DND-41 (cell line): ENCODE data around the gene TULP3.

Source experiments
- ATAC-seq: fragments of 200-7000 bp; cut with Tn5 transposase; 3 replicates; pipeline ENCODE4 v1.9.1; 2021; ENCODE audit warnings: low read depth; ENCODE audit not compliant: insufficient read depth
- DNase-seq: peaks from one replicate; pipeline ENCODE4 v3.0.0-alpha.2; 2020
- H2AFZ ChIP-seq: 2 replicates; pipeline ENCODE4 v1.6.0; 2012; ENCODE audit warnings: low read depth, low read length
- H3K27ac ChIP-seq: 2 replicates; pipeline ENCODE4 v1.5.1; 2012; ENCODE audit warnings: low read length, inconsistent platforms
- H3K27me3 ChIP-seq: fragments of 200-600 bp; sonication (generic); 2 replicates; pipeline ENCODE4 v1.6.0; 2012; ENCODE audit warnings: low read length, mild to moderate bottlenecking, inconsistent platforms; ENCODE audit not compliant: insufficient read depth, poor library complexity
- H3K36me3 ChIP-seq: 2 replicates; pipeline ENCODE4 v1.5.1; 2012; ENCODE audit warnings: low read length, inconsistent platforms; ENCODE audit not compliant: insufficient read depth
- H3K4me1 ChIP-seq: 2 replicates; pipeline ENCODE4 v1.5.1; 2012; ENCODE audit warnings: mild to moderate bottlenecking, low read length; ENCODE audit not compliant: insufficient read depth
- H3K4me2 ChIP-seq: 2 replicates; pipeline ENCODE4 v1.6.0; 2012; ENCODE audit warnings: mild to moderate bottlenecking, moderate library complexity, low read length, inconsistent platforms; ENCODE audit not compliant: insufficient read depth
- H3K4me3 ChIP-seq, 2 experiments: fragments of 200-600 bp in 1 of 2; shearing (Covaris generic) in 1 of 2; 2 replicates each; pipeline ENCODE4 v1.5.1; 2012 to 2016; ENCODE audit warnings: inconsistent platforms in 2 of 2, low read length in 2 of 2, mild to moderate bottlenecking in 2 of 2, low read depth in 1 of 2, moderate library complexity in 1 of 2
- H3K79me2 ChIP-seq: 2 replicates; pipeline ENCODE4 v1.6.0; 2012; ENCODE audit warnings: low read length, inconsistent platforms; ENCODE audit not compliant: insufficient read depth
- H3K9ac ChIP-seq: 2 replicates; pipeline ENCODE4 v1.6.0; 2012; ENCODE audit warnings: low read depth, mild to moderate bottlenecking, inconsistent platforms, low read length, moderate library complexity
- H3K9me3 ChIP-seq: 2 replicates; pipeline ENCODE4 v1.5.1; 2012; ENCODE audit warnings: low read length, moderate library complexity, mild to moderate bottlenecking, inconsistent platforms; ENCODE audit not compliant: insufficient read depth, severe bottlenecking
- H4K20me1 ChIP-seq: 2 replicates; pipeline ENCODE4 v1.6.0; 2012; ENCODE audit warnings: low read length; ENCODE audit not compliant: insufficient read depth
- EZH2 ChIP-seq: IDR thresholded peaks from 3 replicates; pipeline ENCODE4 v1.6.1; 2012; ENCODE audit warnings: borderline replicate concordance, low read depth, mild to moderate bottlenecking, moderate library complexity, low read length, inconsistent platforms; ENCODE audit not compliant: severe bottlenecking
- TF ChIP-seq, protein P1 (sequence below): IDR thresholded peaks from 2 replicates; pipeline ENCODE4 v1.5.1; 2012; ENCODE audit warnings: borderline replicate concordance, low read length, moderate library complexity, mild to moderate bottlenecking; ENCODE audit not compliant: poor library complexity, severe bottlenecking; ENCODE audit errors: extremely low read depth

The TULP3 gene

DNA sequence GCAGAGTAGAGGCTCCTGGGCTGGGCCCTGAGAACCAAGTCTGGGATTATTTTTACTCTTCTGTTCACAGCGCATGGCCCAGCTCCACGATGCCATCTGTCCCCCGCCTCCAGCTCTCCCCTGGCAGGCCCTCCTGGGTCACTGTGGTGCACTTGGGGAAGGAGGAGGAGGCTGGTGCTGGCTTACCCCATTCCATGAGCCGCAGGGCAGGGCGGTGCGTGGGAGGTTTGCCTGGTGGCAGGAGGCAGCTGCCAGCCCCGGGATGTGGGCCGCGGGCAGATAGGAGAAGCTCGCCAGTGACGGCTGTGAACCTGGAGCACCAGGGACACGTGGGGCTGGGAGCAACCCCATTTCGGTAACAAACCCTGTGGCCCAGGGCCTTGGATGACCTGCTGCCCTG, 91.7 kb downstream of the TULP3 start:
- H3K27me3 ChIP-seq, result peaks cover 10% of the 10 kb centered on the region
- ATAC-seq (no peak), DNase-seq (no peak)
- no peak overlapping the region for H3K27ac ChIP-seq
- H3K36me3 ChIP-seq, result no peaks in the 10 kb centered on the region
- H2AFZ ChIP-seq, result no peak overlapping the region
- no peaks in the 10 kb centered on the region; the same call in 1 of the 2 replicates for H4K20me1 ChIP-seq
- no peak overlapping the region for H3K9ac ChIP-seq
- no peak overlapping the region for H3K4me2 ChIP-seq
- H3K4me3 ChIP-seq, result no peak overlapping the region
- H3K9me3 ChIP-seq, result no peaks in the 10 kb centered on the region
- H3K4me1 ChIP-seq, result no peaks in the 10 kb centered on the region
- TF ChIP-seq, protein P1, sequence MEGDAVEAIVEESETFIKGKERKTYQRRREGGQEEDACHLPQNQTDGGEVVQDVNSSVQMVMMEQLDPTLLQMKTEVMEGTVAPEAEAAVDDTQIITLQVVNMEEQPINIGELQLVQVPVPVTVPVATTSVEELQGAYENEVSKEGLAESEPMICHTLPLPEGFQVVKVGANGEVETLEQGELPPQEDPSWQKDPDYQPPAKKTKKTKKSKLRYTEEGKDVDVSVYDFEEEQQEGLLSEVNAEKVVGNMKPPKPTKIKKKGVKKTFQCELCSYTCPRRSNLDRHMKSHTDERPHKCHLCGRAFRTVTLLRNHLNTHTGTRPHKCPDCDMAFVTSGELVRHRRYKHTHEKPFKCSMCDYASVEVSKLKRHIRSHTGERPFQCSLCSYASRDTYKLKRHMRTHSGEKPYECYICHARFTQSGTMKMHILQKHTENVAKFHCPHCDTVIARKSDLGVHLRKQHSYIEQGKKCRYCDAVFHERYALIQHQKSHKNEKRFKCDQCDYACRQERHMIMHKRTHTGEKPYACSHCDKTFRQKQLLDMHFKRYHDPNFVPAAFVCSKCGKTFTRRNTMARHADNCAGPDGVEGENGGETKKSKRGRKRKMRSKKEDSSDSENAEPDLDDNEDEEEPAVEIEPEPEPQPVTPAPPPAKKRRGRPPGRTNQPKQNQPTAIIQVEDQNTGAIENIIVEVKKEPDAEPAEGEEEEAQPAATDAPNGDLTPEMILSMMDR, result no peak
- TF ChIP-seq EZH2, result no peak
- H3K79me2 ChIP-seq, result no peaks in the 10 kb centered on the region

DNA sequence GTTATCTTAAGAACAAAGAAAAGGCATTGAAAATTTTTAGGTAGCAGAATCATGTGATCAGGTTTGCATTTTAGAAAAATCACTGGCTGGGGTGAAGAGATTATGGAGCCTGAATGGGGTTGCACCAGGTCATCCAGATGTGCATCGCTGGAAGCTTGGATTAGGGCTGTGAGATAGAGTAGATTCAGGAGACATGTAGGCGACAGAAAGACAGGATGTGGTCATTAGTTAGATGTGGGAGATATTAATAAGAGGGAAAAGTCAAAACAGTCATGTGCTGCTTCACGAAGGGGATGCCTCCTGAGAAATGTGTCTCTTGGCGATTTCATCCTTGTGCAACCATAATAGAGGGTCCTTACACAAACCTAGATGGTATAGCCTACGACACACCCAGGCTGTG, 93.6 kb downstream of the TULP3 start:
- no peak overlapping the region for H3K27ac ChIP-seq
- no peaks in the 10 kb centered on the region; the same call in 1 of the 2 replicates for H4K20me1 ChIP-seq
- ATAC-seq (no peak; the same call in 2 of the 3 replicates), DNase-seq (no peak)
- no peaks in the 10 kb centered on the region for H3K4me1 ChIP-seq
- no peak overlapping the region for H3K4me2 ChIP-seq
- H3K79me2 ChIP-seq, result no peaks in the 10 kb centered on the region
- H3K9me3 ChIP-seq, result no peaks in the 10 kb centered on the region
- H3K27me3 ChIP-seq, result peaks cover 10% of the 10 kb centered on the region
- no peak overlapping the region for H3K4me3 ChIP-seq
- H3K9ac ChIP-seq, result no peak overlapping the region
- no peak overlapping the region for H2AFZ ChIP-seq
- no peaks in the 10 kb centered on the region for H3K36me3 ChIP-seq
- TF ChIP-seq EZH2, result no peak
- TF ChIP-seq, protein P1, result no peak

DNA sequence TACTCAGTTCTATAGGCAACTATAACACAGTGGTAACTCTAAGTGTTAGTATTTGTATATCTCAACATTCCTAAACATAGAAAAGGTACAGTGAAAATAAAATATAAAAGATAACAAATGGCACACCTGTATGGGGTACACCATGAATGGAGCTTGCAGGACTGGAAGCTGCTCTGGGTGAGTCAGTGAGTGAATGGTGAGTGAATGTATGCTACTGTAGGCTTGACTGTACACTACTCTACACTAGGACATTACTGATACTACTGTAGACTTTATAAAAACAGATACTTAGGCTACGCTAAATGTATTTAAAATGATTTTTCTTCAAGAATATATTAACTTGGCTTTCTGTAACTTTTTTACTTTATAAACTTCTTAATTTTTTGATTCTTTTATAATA, 94.0 kb downstream of the TULP3 start:
- no peak overlapping the region for H3K9ac ChIP-seq
- H3K9me3 ChIP-seq, result no peaks in the 10 kb centered on the region
- ATAC-seq, result no peak
- no peaks in the 10 kb centered on the region; the same call in 1 of the 2 replicates for H4K20me1 ChIP-seq
- H3K4me2 ChIP-seq, result no peak overlapping the region
- no peaks in the 10 kb centered on the region for H3K36me3 ChIP-seq
- no peaks in the 10 kb centered on the region for H3K4me1 ChIP-seq
- no peak overlapping the region for H3K4me3 ChIP-seq
- DNase-seq, result no peak
- H2AFZ ChIP-seq, result no peak overlapping the region
- peaks cover 10% of the 10 kb centered on the region for H3K27me3 ChIP-seq
- no peak overlapping the region for H3K27ac ChIP-seq
- H3K79me2 ChIP-seq, result no peaks in the 10 kb centered on the region
- TF ChIP-seq, protein P1, result no peak
- no peak for TF ChIP-seq EZH2

DNA sequence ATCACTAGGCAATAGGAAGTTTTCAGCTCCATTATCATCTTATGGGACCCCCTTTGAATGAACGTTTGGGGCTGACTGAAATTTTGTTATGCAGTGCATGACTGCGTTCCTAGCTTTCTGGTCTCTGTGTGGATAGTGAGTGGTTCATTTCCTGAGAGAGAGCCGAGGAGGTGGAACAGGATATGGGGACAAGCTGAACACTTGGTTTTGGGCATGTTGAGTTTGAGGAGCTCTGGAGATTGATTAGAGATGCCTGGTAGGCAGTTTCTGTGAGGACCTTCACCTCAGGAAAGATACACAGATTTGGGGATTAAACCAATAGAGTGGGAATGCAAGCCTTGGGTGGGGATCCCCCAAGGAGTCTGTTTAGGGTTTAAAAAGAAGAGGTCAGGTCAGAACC, 96.2 kb downstream of the TULP3 start:
- no peaks in the 10 kb centered on the region for H4K20me1 ChIP-seq
- no peaks in the 10 kb centered on the region for H3K9me3 ChIP-seq
- no peak for ATAC-seq
- H3K27me3 ChIP-seq, result peaks cover 3% of the 10 kb centered on the region
- H3K4me1 ChIP-seq, result no peaks in the 10 kb centered on the region
- H3K4me3 ChIP-seq, result no peak overlapping the region
- H3K79me2 ChIP-seq, result no peaks in the 10 kb centered on the region
- no peak overlapping the region for H3K27ac ChIP-seq
- H3K9ac ChIP-seq, result no peak overlapping the region
- no peaks in the 10 kb centered on the region for H3K36me3 ChIP-seq
- DNase-seq, result no peak
- no peak overlapping the region for H2AFZ ChIP-seq
- TF ChIP-seq EZH2, result no peak
- TF ChIP-seq, protein P1, result no peak
- no peak overlapping the region for H3K4me2 ChIP-seq
